Stimulated activated naive CD8-positive, alpha-beta T cell treated with anti-CD3 and anti-CD28 coated beads, Interleukin-15, Interleukin-2, amounts not matched to agents 100 ng/mL and 50 ng/mL, for 24 hours (primary cell): ENCODE measurements around the gene FBXO3.

Source experiments
- H3K27ac Mint-ChIP-seq: one replicate; pipeline ENCODE4 v1.8.0; 2021; ENCODE audit warnings: mild to moderate bottlenecking, mixed read lengths
- H3K27me3 Mint-ChIP-seq: one replicate; pipeline ENCODE4 v1.8.0; 2021; ENCODE audit warnings: mixed read lengths
- H3K36me3 Mint-ChIP-seq: one replicate; pipeline ENCODE4 v1.8.0; 2021; ENCODE audit warnings: low read depth, mixed read lengths
- H3K4me1 Mint-ChIP-seq: one replicate; pipeline ENCODE4 v1.8.0; 2021; ENCODE audit warnings: low read depth, mixed read lengths
- H3K4me3 Mint-ChIP-seq: one replicate; pipeline ENCODE4 v1.8.0; 2021; ENCODE audit warnings: mild to moderate bottlenecking, mixed read lengths
- H3K9me3 Mint-ChIP-seq: one replicate; pipeline ENCODE4 v1.8.0; 2021; ENCODE audit warnings: mixed read lengths

Gene FBXO3

GRCh38 chr11:33706546-33706945 is 67.8 kb downstream of the FBXO3 start:
- H3K4me3 Mint-ChIP-seq = no peak overlapping the region

DNA sequence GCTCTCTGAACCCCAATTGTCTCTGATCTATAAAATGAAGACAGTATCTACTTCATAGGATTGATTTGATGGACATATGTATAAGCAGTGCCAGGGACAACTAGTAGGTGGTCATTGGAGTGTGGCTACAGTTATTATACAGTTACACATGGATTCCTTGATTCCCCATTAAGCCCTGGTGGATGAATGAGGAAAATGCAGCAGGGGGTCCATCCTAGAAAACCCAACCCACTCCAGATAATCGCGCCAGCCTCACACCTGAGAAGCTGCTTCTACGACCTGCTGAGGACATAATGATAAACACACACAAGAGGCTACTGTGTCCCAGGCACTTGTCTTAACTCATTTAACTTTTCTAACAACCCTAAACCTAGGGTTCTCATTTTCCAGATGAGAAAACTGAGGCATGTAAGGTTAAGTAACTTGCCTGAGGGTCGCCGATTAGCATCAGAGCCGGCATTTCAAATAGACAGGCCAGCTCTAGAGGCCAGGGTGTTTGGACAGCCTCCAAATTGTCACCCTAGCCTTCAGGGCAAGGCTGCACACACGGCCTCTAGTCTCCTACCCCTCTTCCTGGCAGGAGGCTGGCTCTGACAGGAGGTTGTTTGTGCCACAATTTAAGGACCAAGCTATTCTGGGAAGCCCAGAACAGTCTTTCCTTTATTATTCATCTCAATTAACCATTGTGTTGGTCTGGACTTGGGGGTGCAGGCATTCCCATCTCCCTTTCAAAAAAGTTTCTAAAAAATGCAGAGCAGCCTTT is 69.9 kb downstream of the FBXO3 start:
- H3K9me3 Mint-ChIP-seq = no peaks in the 10 kb centered on the region
- H3K36me3 Mint-ChIP-seq = peaks cover 9% of the 10 kb centered on the region
- H3K4me3 Mint-ChIP-seq = no peak overlapping the region
- H3K27me3 Mint-ChIP-seq = peaks cover 6% of the 10 kb centered on the region
- no peak overlapping the region for H3K27ac Mint-ChIP-seq
- H3K4me1 Mint-ChIP-seq = peaks cover 7% of the 10 kb centered on the region

More at GRCh38 chr11:33706546-33706945, 67.8 kb downstream of the FBXO3 start:
- peaks cover 16% of the 10 kb centered on the region for H3K36me3 Mint-ChIP-seq
- H3K27me3 Mint-ChIP-seq = no peaks in the 10 kb centered on the region
- H3K9me3 Mint-ChIP-seq = no peaks in the 10 kb centered on the region
- H3K27ac Mint-ChIP-seq = no peak overlapping the region
- no peaks in the 10 kb centered on the region for H3K4me1 Mint-ChIP-seq

DNA sequence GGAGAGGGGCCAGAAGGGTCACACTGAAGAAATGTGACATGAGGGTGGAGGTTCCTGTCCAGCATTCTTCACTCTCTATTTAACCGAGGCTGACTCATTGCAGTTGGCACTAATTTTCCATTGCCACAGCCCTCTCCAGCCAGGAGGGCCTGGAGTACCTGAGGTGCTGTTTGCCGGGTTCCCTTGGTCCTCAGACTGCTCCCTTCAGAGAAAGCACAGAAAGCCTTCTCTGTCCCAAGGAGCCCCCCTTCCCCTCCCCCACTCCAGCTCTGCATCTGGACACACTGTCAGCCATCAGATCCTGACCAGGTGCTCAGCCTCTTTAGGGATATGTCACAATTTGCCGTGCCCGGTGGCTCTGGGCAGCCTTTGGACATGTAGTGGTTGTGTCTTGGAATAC is 70.5 kb downstream of the FBXO3 start:
- H3K4me1 Mint-ChIP-seq = peaks cover 7% of the 10 kb centered on the region
- H3K36me3 Mint-ChIP-seq = peaks cover 3% of the 10 kb centered on the region
- H3K27me3 Mint-ChIP-seq = peaks cover 8% of the 10 kb centered on the region
- H3K4me3 Mint-ChIP-seq = no peak overlapping the region
- no peak overlapping the region for H3K27ac Mint-ChIP-seq
- no peaks in the 10 kb centered on the region for H3K9me3 Mint-ChIP-seq

DNA sequence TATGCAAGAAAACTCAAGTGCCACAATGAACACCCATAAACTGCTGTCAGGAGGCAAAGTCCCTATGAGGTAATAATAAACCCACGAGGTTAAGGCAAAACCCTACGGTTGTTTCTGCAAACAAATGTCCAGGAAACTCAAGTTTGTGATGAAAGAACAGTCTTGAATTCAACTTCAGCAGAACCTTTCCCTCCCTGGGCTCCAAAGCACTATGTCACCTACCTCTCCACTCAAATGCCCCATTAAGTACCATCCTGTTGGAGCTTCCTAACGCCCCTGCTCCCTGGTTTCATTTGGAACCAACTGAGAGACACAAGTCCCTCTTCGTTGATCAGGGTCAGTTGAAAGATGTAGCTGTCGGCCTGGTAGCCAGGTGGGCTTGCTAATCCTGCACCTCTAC is 71.1 kb downstream of the FBXO3 start:
- peaks cover 7% of the 10 kb centered on the region for H3K4me1 Mint-ChIP-seq
- no peak overlapping the region for H3K27ac Mint-ChIP-seq
- H3K27me3 Mint-ChIP-seq = peaks cover 10% of the 10 kb centered on the region
- H3K36me3 Mint-ChIP-seq = no peaks in the 10 kb centered on the region
- H3K9me3 Mint-ChIP-seq = no peaks in the 10 kb centered on the region
- no peak overlapping the region for H3K4me3 Mint-ChIP-seq

DNA sequence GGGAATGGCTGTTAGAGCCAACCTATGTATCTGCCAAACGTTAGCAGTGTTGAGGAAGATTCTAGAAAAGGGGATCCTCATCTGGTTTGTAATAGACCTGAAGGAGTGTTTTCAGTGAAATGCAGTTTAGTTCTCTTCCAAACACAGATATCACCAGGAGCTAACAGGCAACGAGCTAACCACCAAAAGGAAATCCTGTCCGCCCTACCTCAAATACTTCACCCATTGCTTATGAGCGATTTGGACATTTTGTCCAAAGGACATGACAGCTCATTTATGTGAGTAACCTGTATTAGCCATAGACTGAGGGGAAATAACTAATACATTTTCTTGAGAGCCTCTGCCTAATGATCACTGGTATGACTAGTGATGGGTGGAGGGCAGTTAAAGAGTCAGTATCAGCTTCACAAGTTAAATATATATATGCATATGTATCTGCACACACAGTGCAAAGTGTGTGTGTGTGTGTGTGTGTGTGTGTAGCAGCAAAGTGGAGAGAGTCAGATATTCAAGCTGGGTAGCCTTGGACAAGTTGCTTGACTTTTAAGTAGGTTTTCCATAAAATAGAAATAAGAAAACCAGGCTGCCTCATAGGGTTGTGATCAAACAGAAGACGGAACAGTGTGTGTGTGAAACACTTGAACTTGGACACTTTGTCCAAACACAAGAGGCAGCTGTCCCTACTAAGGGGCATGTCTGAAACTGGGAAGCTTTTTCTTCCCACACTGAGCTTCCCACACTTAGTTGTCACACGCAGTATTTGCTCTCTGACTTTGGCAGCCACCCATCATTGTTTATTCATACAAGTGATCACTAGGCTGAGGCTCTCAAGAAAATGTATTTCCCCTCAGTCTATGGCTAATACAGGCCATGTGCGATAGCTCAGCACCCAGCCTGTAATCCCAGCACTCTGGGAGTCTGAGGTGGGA is 72.8 kb downstream of the FBXO3 start:
- peak overlapping the region; percentile 84 for H3K4me3 Mint-ChIP-seq
- H3K9me3 Mint-ChIP-seq = no peaks in the 10 kb centered on the region
- peaks cover 23% of the 10 kb centered on the region for H3K27me3 Mint-ChIP-seq
- no peak overlapping the region for H3K27ac Mint-ChIP-seq
- no peaks in the 10 kb centered on the region for H3K36me3 Mint-ChIP-seq
- peaks cover 7% of the 10 kb centered on the region for H3K4me1 Mint-ChIP-seq

GRCh38 chr11:33700502-33701271 is 73.6 kb downstream of the FBXO3 start, which contains the start of gene C11orf91:
TSS of gene C11orf91 (minus strand) at chr11:33700826. CDS start at chr11:33700740, 86 bp downstream.
- Mint-ChIP-seq H3K9me3 (no peaks in the 10 kb centered on the region), H3K36me3 (no peaks in the 10 kb centered on the region), H3K4me3 (peak within 1 kb of the TSS; percentile 84), H3K27ac (peak within 1 kb of the TSS; percentile 69), H3K4me1 (peaks cover 7% of the 10 kb centered on the region), H3K27me3 (peaks cover 27% of the 10 kb centered on the region)

DNA sequence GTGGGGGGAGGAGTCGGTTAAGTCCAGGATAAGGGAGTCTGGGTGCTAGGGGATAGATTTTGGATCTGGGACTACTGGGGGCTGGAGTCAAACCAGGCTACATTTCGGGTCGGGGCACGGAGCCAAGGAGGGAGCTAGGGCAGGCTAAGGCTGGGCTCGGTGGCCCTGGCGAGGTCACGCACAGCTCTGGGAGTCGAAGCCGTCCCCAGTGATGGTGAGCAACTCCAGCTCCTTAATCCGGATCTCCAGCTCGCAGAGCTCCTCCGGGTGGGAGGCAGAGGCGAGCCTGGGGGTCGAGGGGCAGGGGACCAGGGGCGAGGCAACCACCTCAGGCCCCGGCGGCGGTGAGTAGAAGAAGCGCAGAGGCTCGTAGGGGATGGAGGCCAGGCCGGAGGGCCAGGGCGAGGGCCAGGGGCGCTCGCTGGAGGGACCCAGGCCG is 74.2 kb downstream of the FBXO3 start:
- H3K27me3 Mint-ChIP-seq = peaks cover 27% of the 10 kb centered on the region
- H3K9me3 Mint-ChIP-seq = no peaks in the 10 kb centered on the region
- H3K36me3 Mint-ChIP-seq = no peaks in the 10 kb centered on the region
- H3K27ac Mint-ChIP-seq = peak overlapping the region; percentile 57
- H3K4me3 Mint-ChIP-seq = peak overlapping the region; percentile 69
- peaks cover 7% of the 10 kb centered on the region for H3K4me1 Mint-ChIP-seq

DNA sequence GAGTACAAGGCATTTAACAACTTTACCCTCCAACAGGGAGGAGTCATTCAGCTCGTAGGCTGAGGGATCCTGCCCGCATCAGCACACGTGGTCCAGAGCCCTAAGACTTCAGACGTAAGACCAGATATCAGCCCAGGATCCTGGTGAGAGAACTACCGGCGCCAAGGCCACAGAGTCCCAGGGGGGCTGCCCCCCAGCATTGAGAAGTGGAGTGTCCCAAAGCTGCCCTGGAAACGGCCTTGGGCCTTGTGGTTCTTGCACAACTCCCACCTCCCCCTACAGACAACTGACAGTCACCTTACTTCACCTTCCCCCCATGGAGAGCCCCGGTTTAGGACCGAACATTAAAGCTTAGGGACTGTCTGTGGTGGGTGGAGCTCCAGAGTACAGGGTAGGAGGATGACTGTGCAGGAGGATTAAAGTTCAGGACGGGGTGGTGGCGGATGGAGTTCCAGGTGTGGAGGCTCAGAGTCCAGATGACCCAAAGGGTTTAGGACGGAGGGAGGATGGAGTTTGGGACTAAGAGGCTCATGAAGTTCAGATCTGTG is 74.7 kb downstream of the FBXO3 start:
- Mint-ChIP-seq H3K27ac (peak overlapping the region; percentile 57), H3K4me1 (peaks cover 7% of the 10 kb centered on the region), H3K36me3 (no peaks in the 10 kb centered on the region), H3K4me3 (peak overlapping the region; percentile 69), H3K9me3 (no peaks in the 10 kb centered on the region), H3K27me3 (peaks cover 27% of the 10 kb centered on the region)

GRCh38 chr11:33698921-33699320 is 75.4 kb downstream of the FBXO3 start:
- peaks cover 27% of the 10 kb centered on the region for H3K27me3 Mint-ChIP-seq
- H3K36me3 Mint-ChIP-seq = no peaks in the 10 kb centered on the region
- peaks cover 7% of the 10 kb centered on the region for H3K4me1 Mint-ChIP-seq
- H3K9me3 Mint-ChIP-seq = no peaks in the 10 kb centered on the region
- H3K4me3 Mint-ChIP-seq = no peak overlapping the region
- H3K27ac Mint-ChIP-seq = no peak overlapping the region

- H3K36me3 Mint-ChIP-seq = no peaks in the 10 kb centered on the region
- no peak overlapping the region for H3K4me3 Mint-ChIP-seq
- H3K4me1 Mint-ChIP-seq = peaks cover 7% of the 10 kb centered on the region
- peaks cover 27% of the 10 kb centered on the region for H3K27me3 Mint-ChIP-seq
- no peaks in the 10 kb centered on the region for H3K9me3 Mint-ChIP-seq
- H3K27ac Mint-ChIP-seq = no peak overlapping the region
Measured at GRCh38 chr11:33697997-33698396, 76.3 kb downstream of the FBXO3 start.

- Mint-ChIP-seq H3K27me3 (peaks cover 27% of the 10 kb centered on the region), H3K4me3 (no peak overlapping the region), H3K4me1 (peaks cover 7% of the 10 kb centered on the region), H3K27ac (no peak overlapping the region), H3K9me3 (no peaks in the 10 kb centered on the region), H3K36me3 (no peaks in the 10 kb centered on the region)
Measured at GRCh38 chr11:33696931-33697638, 77.2 kb downstream of the FBXO3 start.

DNA sequence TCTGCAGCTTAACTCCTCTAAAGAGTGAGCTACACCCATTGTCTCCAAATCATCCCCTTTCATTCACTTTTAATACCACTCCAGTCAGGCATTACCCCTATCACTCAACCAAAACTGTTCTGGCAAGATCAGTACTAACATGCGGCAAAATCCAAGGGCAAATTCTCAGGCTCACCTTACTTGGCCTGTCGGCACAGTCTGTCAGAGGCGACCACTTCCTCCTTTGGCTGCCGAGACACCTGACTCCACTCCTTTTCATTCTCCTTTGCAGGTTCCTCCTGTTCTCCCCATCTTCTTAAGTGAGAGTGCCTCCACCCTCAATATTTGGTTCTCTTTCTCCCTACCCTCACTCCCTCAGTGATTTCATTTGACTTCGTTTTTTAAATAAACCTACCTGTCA is 77.9 kb downstream of the FBXO3 start:
- no peak overlapping the region for H3K4me3 Mint-ChIP-seq
- H3K9me3 Mint-ChIP-seq = no peaks in the 10 kb centered on the region
- H3K4me1 Mint-ChIP-seq = peaks cover 6% of the 10 kb centered on the region
- H3K36me3 Mint-ChIP-seq = no peaks in the 10 kb centered on the region
- peaks cover 27% of the 10 kb centered on the region for H3K27me3 Mint-ChIP-seq
- H3K27ac Mint-ChIP-seq = no peak overlapping the region

DNA sequence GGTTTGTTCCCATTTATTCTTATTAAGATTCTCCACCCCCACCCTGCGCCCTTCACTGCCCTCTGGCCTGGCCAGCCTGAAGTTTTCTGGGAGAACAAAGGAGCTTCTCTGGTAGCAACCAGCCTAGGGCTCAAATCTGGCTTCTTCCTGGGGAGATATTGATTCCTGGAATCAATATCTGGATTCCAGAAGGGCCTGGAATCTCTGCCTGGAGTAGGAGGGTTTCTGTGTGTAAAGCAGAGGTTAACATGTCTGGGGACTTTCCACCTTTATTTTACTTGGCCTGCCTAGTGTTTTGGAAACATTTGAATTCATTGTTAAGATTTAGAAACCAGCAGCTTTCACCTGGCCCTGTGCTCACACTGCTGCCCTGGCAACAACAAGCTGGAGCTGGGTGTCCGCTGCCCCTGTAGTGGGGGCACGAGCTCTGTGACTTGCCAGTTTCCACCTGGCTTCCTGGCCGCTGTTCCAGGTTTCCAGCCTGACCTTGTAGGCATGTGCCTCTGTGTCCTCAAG is 79.2 kb downstream of the FBXO3 start:
- no peak overlapping the region for H3K4me3 Mint-ChIP-seq
- peaks cover 27% of the 10 kb centered on the region for H3K27me3 Mint-ChIP-seq
- no peaks in the 10 kb centered on the region for H3K9me3 Mint-ChIP-seq
- no peaks in the 10 kb centered on the region for H3K36me3 Mint-ChIP-seq
- H3K27ac Mint-ChIP-seq = no peak overlapping the region
- peaks cover 4% of the 10 kb centered on the region for H3K4me1 Mint-ChIP-seq
